Calu3 (cell line): Measurements from ENCODE around the gene SKIC8. TPM values are rescaled to one million over a fixed set of nuclear protein-coding genes. Genes with fewer than 3 reads are reported as not detected.

ENCODE experiments used
- BruUV-seq: library from RNA; stranded (reverse); fragments of 400-500 nt; replicated peaks from 2 replicates; lab custom pipeline; 2021; lab: Mats Ljungman, UMichigan
- CTCF ChIA-PET: fragments of 300-600 bp; sonication (Branson Sonifier 250); formaldehyde crosslinking; loops from one replicate; lab custom pipeline; 2022; ENCODE audit warnings: antibody characterized with exemption; lab: Charles Lee
- DNase-seq: peaks from one replicate; pipeline ENCODE4 v3.0.0; 2022
- H3K27ac Mint-ChIP-seq: one replicate; pipeline ENCODE4 v1.8.0; 2022; ENCODE audit warnings: mixed read lengths; ENCODE audit not compliant: unreplicated experiment
- H3K27me3 Mint-ChIP-seq: one replicate; pipeline ENCODE4 v1.8.0; 2022; ENCODE audit warnings: mixed read lengths; ENCODE audit not compliant: unreplicated experiment
- H3K36me3 Mint-ChIP-seq: one replicate; pipeline ENCODE4 v1.8.0; 2022; ENCODE audit warnings: mild to moderate bottlenecking, moderate library complexity, mixed read lengths; ENCODE audit not compliant: insufficient read depth, unreplicated experiment
- H3K4me1 Mint-ChIP-seq: one replicate; pipeline ENCODE4 v1.8.0; 2022; ENCODE audit warnings: mild to moderate bottlenecking, low read depth, mixed read lengths; ENCODE audit not compliant: unreplicated experiment
- H3K4me3 Mint-ChIP-seq: one replicate; pipeline ENCODE4 v1.8.0; 2022; ENCODE audit warnings: mild to moderate bottlenecking, low read depth, moderate library complexity, mixed read lengths; ENCODE audit not compliant: unreplicated experiment
- H3K9me3 Mint-ChIP-seq: one replicate; pipeline ENCODE4 v1.8.0; 2022; ENCODE audit warnings: low read depth, mixed read lengths; ENCODE audit not compliant: unreplicated experiment
- CTCF ChIP-seq: fragments of 200-600 bp; IDR thresholded peaks from one replicate; pipeline ENCODE4 v1.8.0; 2022; ENCODE audit warnings: antibody characterized with exemption; ENCODE audit not compliant: unreplicated experiment
- intact Hi-C: fragments of 100-400 bp; cut with micrococcal nuclease; formaldehyde crosslinking; loops from one replicate; pipeline ENCODE4 v1.10.0; 2022; ENCODE audit not compliant: unreplicated experiment
- total RNA-seq: library from RNA; stranded (reverse); gene quantifications from 2 replicates; pipeline ENCODE4 v1.2.3, GENCODE V29; 2022

The SKIC8 gene
- total RNA-seq, 1 experiment from 2014 or later = 67.8 TPM

- TF ChIP-seq CTCF = no peak
- Mint-ChIP-seq H3K4me1 (no peaks in the 10 kb centered on the region), H3K36me3 (no peaks in the 10 kb centered on the region), H3K4me3 (no peak overlapping the region), H3K27me3 (peaks cover 19% of the 10 kb centered on the region), H3K9me3 (no peaks in the 10 kb centered on the region), H3K27ac (no peak overlapping the region)
- CTCF ChIA-PET = interaction anchor here (0.6 to 1.0 kb wide), 2 partner anchors 16 to 23 kb away, joined by 3 read pairs; no protein-coding TSS in a partner anchor
- intact Hi-C loops = no loop called here
- DNase-seq = no peak
- BruUV-seq = no TSS peak
These were observed 24.3 kb upstream of the SKIC8 start for GRCh38 chr15:78323693-78324092.

- CTCF ChIA-PET = interaction anchor here (0.6 kb wide), 1 partner anchor 24 kb away, joined by 3 read pairs; no protein-coding TSS in a partner anchor
- Mint-ChIP-seq H3K4me3 (no peak overlapping the region), H3K27me3 (peaks cover 20% of the 10 kb centered on the region), H3K36me3 (no peaks in the 10 kb centered on the region), H3K4me1 (peaks cover under 1% of the 10 kb centered on the region), H3K9me3 (no peaks in the 10 kb centered on the region), H3K27ac (no peak overlapping the region)
- TF ChIP-seq CTCF = no peak
- intact Hi-C loops = no loop called here
- DNase-seq = no peak
- BruUV-seq = no TSS peak
These were observed 23.5 kb upstream of the SKIC8 start for GRCh38 chr15:78322724-78323521.

GRCh38 chr15:78322243-78322642 lies 22.8 kb upstream of the SKIC8 start:
- H3K4me3 Mint-ChIP-seq = no peak overlapping the region
- peaks cover 27% of the 10 kb centered on the region for H3K27me3 Mint-ChIP-seq
- intact Hi-C loops = no loop called here
- no peak for TF ChIP-seq CTCF
- H3K4me1 Mint-ChIP-seq = peaks cover 7% of the 10 kb centered on the region
- H3K9me3 Mint-ChIP-seq = no peaks in the 10 kb centered on the region
- no peak overlapping the region for H3K27ac Mint-ChIP-seq
- CTCF ChIA-PET = no interaction called here
- BruUV-seq = no TSS peak
- peaks cover 5% of the 10 kb centered on the region for H3K36me3 Mint-ChIP-seq
- no peak for DNase-seq

GRCh38 chr15:78321786-78322185 lies 22.4 kb upstream of the SKIC8 start:
- peaks cover 12% of the 10 kb centered on the region for H3K4me1 Mint-ChIP-seq
- intact Hi-C loops = no loop called here
- H3K27me3 Mint-ChIP-seq = peaks cover 30% of the 10 kb centered on the region
- TF ChIP-seq CTCF = no peak
- peaks cover 5% of the 10 kb centered on the region for H3K36me3 Mint-ChIP-seq
- CTCF ChIA-PET = interaction anchor here (0.6 kb wide), 1 partner anchor 63 kb away, joined by 4 read pairs; no protein-coding TSS in a partner anchor
- DNase-seq = no peak
- BruUV-seq = no TSS peak
- no peak overlapping the region for H3K4me3 Mint-ChIP-seq
- H3K9me3 Mint-ChIP-seq = no peaks in the 10 kb centered on the region
- no peak overlapping the region for H3K27ac Mint-ChIP-seq
